Nephron progenitor cell (in vitro differentiated cells): ENCODE data around the gene ZNF280A.

Source experiments
- DNase-seq: peaks from one replicate; pipeline ENCODE4 v3.0.0; 2021
- H3K27ac Mint-ChIP-seq: 2 replicates; pipeline ENCODE4 v1.8.0; 2021; ENCODE audit warnings: mild to moderate bottlenecking, moderate library complexity, mixed read lengths
- H3K27me3 Mint-ChIP-seq: 2 replicates; pipeline ENCODE4 v1.8.0; 2021; ENCODE audit warnings: mild to moderate bottlenecking, low read depth, mixed read lengths; ENCODE audit not compliant: poor library complexity
- H3K36me3 Mint-ChIP-seq: 2 replicates; pipeline ENCODE4 v1.8.0; 2021; ENCODE audit warnings: low read depth, mixed read lengths
- H3K4me1 Mint-ChIP-seq: 2 replicates; pipeline ENCODE4 v1.8.0; 2021; ENCODE audit warnings: mixed read lengths
- H3K4me3 Mint-ChIP-seq: 2 replicates; pipeline ENCODE4 v1.8.0; 2021; ENCODE audit warnings: mild to moderate bottlenecking, moderate library complexity, mixed read lengths
- H3K9me3 Mint-ChIP-seq: 2 replicates; pipeline ENCODE4 v1.8.0; 2021; ENCODE audit warnings: mild to moderate bottlenecking, moderate library complexity, mixed read lengths
- CTCF ChIP-seq: fragments of 200-600 bp; sonication (generic); IDR thresholded peaks from 2 replicates; pipeline ENCODE4 v1.5.0; 2021; ENCODE audit warnings: antibody characterized with exemption

The ZNF280A gene

GRCh38 chr22:22528780-22529179, 8.7 kb upstream of the ZNF280A start:
- Mint-ChIP-seq H3K9me3 (no peaks in the 10 kb centered on the region), H3K27me3 (peaks cover 50% of the 10 kb centered on the region), H3K4me1 (no peaks in the 10 kb centered on the region), H3K36me3 (no peaks in the 10 kb centered on the region), H3K27ac (no peak overlapping the region), H3K4me3 (no peak overlapping the region)
- no peak for DNase-seq
- TF ChIP-seq CTCF: no peak

GRCh38 chr22:22527312-22527711, 7.2 kb upstream of the ZNF280A start:
- Mint-ChIP-seq H3K27me3 (peaks cover 49% of the 10 kb centered on the region), H3K36me3 (no peaks in the 10 kb centered on the region), H3K27ac (no peak overlapping the region), H3K4me1 (no peaks in the 10 kb centered on the region), H3K4me3 (no peak overlapping the region), H3K9me3 (peaks cover 5% of the 10 kb centered on the region)
- no peak for TF ChIP-seq CTCF
- DNase-seq: no peak

- Mint-ChIP-seq H3K36me3 (no peaks in the 10 kb centered on the region), H3K27me3 (peaks cover 49% of the 10 kb centered on the region), H3K9me3 (peaks cover 5% of the 10 kb centered on the region), H3K27ac (no peak overlapping the region), H3K4me1 (no peaks in the 10 kb centered on the region), H3K4me3 (no peak overlapping the region)
- DNase-seq: no peak
- TF ChIP-seq CTCF: no peak
Measured at GRCh38 chr22:22526125-22526912, 6.2 kb upstream of the ZNF280A start.

GRCh38 chr22:22523494-22523893, 3.4 kb upstream of the ZNF280A start:
- TF ChIP-seq CTCF: no peak
- Mint-ChIP-seq H3K4me1 (peaks cover 13% of the 10 kb centered on the region), H3K27me3 (peaks cover 42% of the 10 kb centered on the region)

GRCh38 chr22:22521631-22522030, 1.6 kb upstream of the ZNF280A start:
- Mint-ChIP-seq H3K36me3 (no peaks in the 10 kb centered on the region), H3K27me3 (peaks cover 43% of the 10 kb centered on the region), H3K4me3 (no peak overlapping the region), H3K9me3 (peaks cover 5% of the 10 kb centered on the region), H3K27ac (no peak overlapping the region), H3K4me1 (peaks cover 13% of the 10 kb centered on the region)
- no peak for TF ChIP-seq CTCF
- DNase-seq: no peak

More at GRCh38 chr22:22523494-22523893, 3.4 kb upstream of the ZNF280A start:
- DNase-seq: no peak
- Mint-ChIP-seq H3K36me3 (no peaks in the 10 kb centered on the region), H3K27ac (no peak overlapping the region), H3K4me3 (no peak overlapping the region), H3K9me3 (peaks cover 5% of the 10 kb centered on the region)
